Astrocyte (in vitro differentiated cells and primary cell): ENCODE results near the gene PSMD3. TPM values are rescaled to one million over a fixed set of nuclear protein-coding genes. Genes with fewer than 3 reads are reported as not detected.

ENCODE experiments used
- DNase-seq: peaks from one replicate; pipeline ENCODE4 v3.0.0-alpha.2; 2010; ENCODE audit warnings: low read depth
- FAIRE-seq: peaks from 2 replicates; lab custom pipeline; 2011; peaks lifted over from hg19 to GRCh38; lab: Jason Lieb, UNC
- H2AFZ ChIP-seq: 2 replicates; pipeline ENCODE4 v1.6.0; 2012; ENCODE audit warnings: low read depth, low read length, inconsistent platforms
- H3K27ac ChIP-seq: 2 replicates; pipeline ENCODE4 v1.5.1; 2011; ENCODE audit warnings: low read depth, low read length, inconsistent platforms
- H3K27me3 ChIP-seq: 2 replicates; pipeline ENCODE4 v1.6.0; 2011; ENCODE audit warnings: low read length, inconsistent platforms; ENCODE audit not compliant: insufficient read depth
- H3K36me3 ChIP-seq: 2 replicates; pipeline ENCODE4 v1.5.1; 2011; ENCODE audit warnings: low read length, inconsistent platforms; ENCODE audit not compliant: insufficient read depth
- H3K4me1 ChIP-seq: 2 replicates; pipeline ENCODE4 v1.5.1; 2011; ENCODE audit warnings: low read length, inconsistent platforms; ENCODE audit not compliant: insufficient read depth
- H3K4me2 ChIP-seq: 2 replicates; pipeline ENCODE4 v1.6.0; 2012; ENCODE audit warnings: low read length, inconsistent platforms
- H3K4me3 ChIP-seq: 2 replicates; pipeline ENCODE4 v1.5.1; 2011; ENCODE audit warnings: low read depth, mild to moderate bottlenecking, low read length, inconsistent platforms; ENCODE audit not compliant: insufficient read depth
- H3K79me2 ChIP-seq: 2 replicates; pipeline ENCODE4 v1.6.0; 2012; ENCODE audit warnings: mild to moderate bottlenecking, low read length, inconsistent platforms; ENCODE audit not compliant: insufficient read depth
- H3K9ac ChIP-seq: 2 replicates; pipeline ENCODE4 v1.6.0; 2012; ENCODE audit warnings: mild to moderate bottlenecking, low read length, inconsistent platforms
- H3K9me3 ChIP-seq: 2 replicates; pipeline ENCODE4 v1.5.1; 2012; ENCODE audit warnings: low read depth, mild to moderate bottlenecking, low read length, inconsistent platforms; ENCODE audit not compliant: insufficient read depth
- H4K20me1 ChIP-seq: 2 replicates; pipeline ENCODE4 v1.6.0; 2012; ENCODE audit warnings: low read length, inconsistent platforms; ENCODE audit not compliant: insufficient read depth
- H3K27ac Mint-ChIP-seq: one replicate; pipeline ENCODE4 v1.8.0; 2021; ENCODE audit warnings: mild to moderate bottlenecking, mixed read lengths; ENCODE audit not compliant: unreplicated experiment
- H3K27me3 Mint-ChIP-seq: one replicate; pipeline ENCODE4 v1.8.0; 2021; ENCODE audit warnings: low read depth, mixed read lengths; ENCODE audit not compliant: unreplicated experiment
- H3K36me3 Mint-ChIP-seq: one replicate; pipeline ENCODE4 v1.8.0; 2021; ENCODE audit warnings: low read depth, mixed read lengths; ENCODE audit not compliant: unreplicated experiment
- H3K4me1 Mint-ChIP-seq: one replicate; pipeline ENCODE4 v1.8.0; 2021; ENCODE audit warnings: low read depth, mixed read lengths; ENCODE audit not compliant: unreplicated experiment
- H3K4me3 Mint-ChIP-seq: one replicate; pipeline ENCODE4 v1.8.0; 2021; ENCODE audit warnings: mild to moderate bottlenecking, moderate library complexity, mixed read lengths; ENCODE audit not compliant: unreplicated experiment
- H3K9me3 Mint-ChIP-seq: one replicate; pipeline ENCODE4 v1.8.0; 2021; ENCODE audit warnings: mild to moderate bottlenecking, mixed read lengths; ENCODE audit not compliant: unreplicated experiment
- EZH2 ChIP-seq: IDR thresholded peaks from 2 replicates; pipeline ENCODE4 v1.6.1; 2012; ENCODE audit warnings: mild to moderate bottlenecking, low read length, inconsistent platforms; ENCODE audit not compliant: insufficient read depth
- total RNA-seq: library from RNA; stranded (reverse); gene quantifications from 2 replicates; pipeline ENCODE4 v1.2.1, GENCODE V29; 2021
- TF ChIP-seq, protein P1 (sequence below): IDR thresholded peaks from 2 replicates; pipeline ENCODE4 v1.5.1; 2011; ENCODE audit warnings: low read depth, mild to moderate bottlenecking, inconsistent platforms, low read length, moderate library complexity; ENCODE audit not compliant: insufficient read depth

The PSMD3 gene
- total RNA-seq, 1 donor from 2014 or later = 129 TPM

DNA sequence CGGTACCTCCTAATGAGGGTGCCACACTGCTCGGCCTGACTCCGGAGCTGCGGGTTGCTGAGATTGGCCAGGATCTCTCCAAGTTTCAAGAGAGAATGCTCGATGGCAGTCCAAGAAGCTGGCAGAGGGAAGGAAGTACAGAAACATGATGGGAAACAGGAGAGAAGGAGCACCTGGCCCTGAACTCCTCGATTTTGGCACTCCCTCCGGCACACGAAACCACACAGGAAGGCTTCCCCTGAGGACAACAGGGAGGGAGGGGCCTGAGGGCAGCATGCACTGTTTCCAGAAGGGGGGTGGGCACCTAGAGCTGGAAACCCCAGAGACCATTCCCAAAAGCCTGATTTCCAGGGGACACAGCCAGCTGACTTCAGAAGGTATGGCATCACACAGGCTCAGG is 52.7 kb downstream of the PSMD3 start:
- Mint-ChIP-seq H3K27ac (no peak overlapping the region), H3K9me3 (no peaks in the 10 kb centered on the region), H3K36me3 (peaks cover 16% of the 10 kb centered on the region), H3K4me3 (no peak overlapping the region), H3K4me1 (no peaks in the 10 kb centered on the region), H3K27me3 (no peaks in the 10 kb centered on the region)
- peaks cover 3% of the 10 kb centered on the region for H3K4me1 ChIP-seq
- peaks cover 16% of the 10 kb centered on the region for H3K36me3 ChIP-seq
- H3K27ac ChIP-seq = no peak overlapping the region
- no peak overlapping the region for H2AFZ ChIP-seq
- no peak overlapping the region for H3K4me2 ChIP-seq
- no peak overlapping the region for H3K4me3 ChIP-seq
- no peaks in the 10 kb centered on the region for H3K79me2 ChIP-seq
- no peaks in the 10 kb centered on the region for H3K9me3 ChIP-seq
- TF ChIP-seq EZH2 = no peak
- TF ChIP-seq, protein P1, sequence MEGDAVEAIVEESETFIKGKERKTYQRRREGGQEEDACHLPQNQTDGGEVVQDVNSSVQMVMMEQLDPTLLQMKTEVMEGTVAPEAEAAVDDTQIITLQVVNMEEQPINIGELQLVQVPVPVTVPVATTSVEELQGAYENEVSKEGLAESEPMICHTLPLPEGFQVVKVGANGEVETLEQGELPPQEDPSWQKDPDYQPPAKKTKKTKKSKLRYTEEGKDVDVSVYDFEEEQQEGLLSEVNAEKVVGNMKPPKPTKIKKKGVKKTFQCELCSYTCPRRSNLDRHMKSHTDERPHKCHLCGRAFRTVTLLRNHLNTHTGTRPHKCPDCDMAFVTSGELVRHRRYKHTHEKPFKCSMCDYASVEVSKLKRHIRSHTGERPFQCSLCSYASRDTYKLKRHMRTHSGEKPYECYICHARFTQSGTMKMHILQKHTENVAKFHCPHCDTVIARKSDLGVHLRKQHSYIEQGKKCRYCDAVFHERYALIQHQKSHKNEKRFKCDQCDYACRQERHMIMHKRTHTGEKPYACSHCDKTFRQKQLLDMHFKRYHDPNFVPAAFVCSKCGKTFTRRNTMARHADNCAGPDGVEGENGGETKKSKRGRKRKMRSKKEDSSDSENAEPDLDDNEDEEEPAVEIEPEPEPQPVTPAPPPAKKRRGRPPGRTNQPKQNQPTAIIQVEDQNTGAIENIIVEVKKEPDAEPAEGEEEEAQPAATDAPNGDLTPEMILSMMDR = no peak
- H3K9ac ChIP-seq = no peak overlapping the region
- H3K27me3 ChIP-seq = no peaks in the 10 kb centered on the region
- FAIRE-seq = no peak
- no peak for DNase-seq
- H4K20me1 ChIP-seq = peaks cover 14% of the 10 kb centered on the region

DNA sequence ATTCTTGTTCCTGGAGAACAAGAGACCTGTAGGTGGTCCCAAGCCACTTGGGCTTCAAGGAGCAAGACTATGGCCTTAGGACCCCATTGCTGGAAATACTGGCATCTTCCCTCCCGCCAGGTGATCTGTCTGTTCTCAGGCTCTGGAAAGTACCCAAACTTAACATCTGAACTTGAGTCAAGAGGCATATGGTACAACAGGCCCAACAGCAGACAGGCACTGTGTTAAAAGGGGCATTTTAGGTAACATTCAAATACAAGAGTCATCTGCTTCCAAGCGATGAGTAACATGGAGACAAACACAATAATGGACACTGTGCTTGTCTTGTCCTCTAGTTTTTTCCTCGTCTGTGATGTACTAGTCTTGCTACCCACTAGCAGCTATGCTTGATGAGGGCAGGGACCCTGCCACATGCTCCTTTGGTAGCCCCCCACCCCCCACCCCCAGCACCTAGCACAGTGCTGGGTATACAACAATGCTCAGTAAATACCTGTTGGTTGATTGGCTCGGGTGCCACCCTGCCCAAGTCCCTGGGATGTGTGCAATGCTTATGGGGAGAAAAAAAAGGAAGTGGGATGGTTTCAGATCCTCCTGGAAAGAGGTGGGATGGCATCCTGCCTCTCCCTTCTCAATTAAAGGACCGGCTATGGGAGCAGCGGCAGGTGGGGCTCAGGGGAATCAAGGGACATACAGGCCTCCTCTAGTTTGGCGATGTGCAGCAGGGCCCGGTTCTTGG is 54.0 kb downstream of the PSMD3 start:
- Histone ChIP-seq H4K20me1 (peaks cover 13% of the 10 kb centered on the region), H3K79me2 (no peaks in the 10 kb centered on the region), H3K4me2 (no peak overlapping the region), H3K9ac (no peak overlapping the region), H3K4me1 (peaks cover 15% of the 10 kb centered on the region), H3K27ac (no peak overlapping the region), H3K36me3 (peaks cover 10% of the 10 kb centered on the region), H2AFZ (no peak overlapping the region), H3K4me3 (no peak overlapping the region), H3K9me3 (no peaks in the 10 kb centered on the region), H3K27me3 (no peaks in the 10 kb centered on the region)
- FAIRE-seq = no peak
- Mint-ChIP-seq H3K4me3 (no peak overlapping the region), H3K4me1 (no peaks in the 10 kb centered on the region), H3K9me3 (no peaks in the 10 kb centered on the region), H3K36me3 (peaks cover 12% of the 10 kb centered on the region), H3K27ac (peak overlapping the region; percentile 41), H3K27me3 (no peaks in the 10 kb centered on the region)
- DNase-seq = no peak
- no peak for TF ChIP-seq EZH2
- TF ChIP-seq, protein P1 = no peak

DNA sequence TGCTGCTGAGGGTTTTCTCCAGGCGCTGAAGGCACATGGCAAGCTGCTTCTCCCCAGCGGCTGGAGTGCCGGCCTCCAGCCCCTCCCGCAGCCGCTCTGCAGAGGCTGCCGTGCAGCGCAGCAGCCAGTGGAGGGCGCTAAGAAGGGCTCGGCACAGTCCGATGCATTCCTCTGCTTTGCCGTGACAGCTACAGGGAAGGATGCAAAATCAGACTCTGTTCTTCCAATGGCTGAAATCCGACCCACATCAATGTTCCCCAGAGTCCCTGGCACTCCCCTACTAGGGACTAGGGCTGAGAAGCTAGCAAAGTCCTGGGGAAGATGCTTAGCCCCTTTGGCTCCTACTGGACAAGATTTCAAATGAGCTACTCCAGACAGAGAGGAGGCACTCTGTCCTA is 54.6 kb downstream of the PSMD3 start:
- TF ChIP-seq EZH2 = no peak
- TF ChIP-seq, protein P1 = peak; percentile 69
- FAIRE-seq (peak; percentile 49), DNase-seq (no peak)
- no peak overlapping the region for H3K27ac ChIP-seq
- H3K36me3 ChIP-seq = peaks cover 10% of the 10 kb centered on the region
- no peak overlapping the region for H3K4me3 ChIP-seq
- H3K36me3 Mint-ChIP-seq = peaks cover 11% of the 10 kb centered on the region
- H3K9me3 ChIP-seq = no peaks in the 10 kb centered on the region
- no peaks in the 10 kb centered on the region for H3K27me3 Mint-ChIP-seq
- no peak overlapping the region for H3K4me2 ChIP-seq
- H3K4me1 Mint-ChIP-seq = no peaks in the 10 kb centered on the region
- H3K27ac Mint-ChIP-seq = no peak overlapping the region
- peaks cover 15% of the 10 kb centered on the region for H3K4me1 ChIP-seq
- no peak overlapping the region for H2AFZ ChIP-seq
- H3K9me3 Mint-ChIP-seq = no peaks in the 10 kb centered on the region
- no peak overlapping the region for H3K9ac ChIP-seq
- no peaks in the 10 kb centered on the region for H3K79me2 ChIP-seq
- H3K27me3 ChIP-seq = no peaks in the 10 kb centered on the region
- no peak overlapping the region for H3K4me3 Mint-ChIP-seq
- peaks cover 11% of the 10 kb centered on the region for H4K20me1 ChIP-seq
